OCI-LY3 (cell line): ENCODE measurements around the gene PRKAR1B.

Source experiments
- CTCF ChIP-seq: fragments of 200-600, 300-600 bp; sonication (generic); IDR thresholded peaks from 2 replicates; pipeline ENCODE4 v1.5.1; 2014; ENCODE audit warnings: antibody characterized with exemption, low read length, low read depth
- EZH2phosphoT487 ChIP-seq: fragments of 200-600 bp; shearing (Covaris generic); IDR thresholded peaks from 2 replicates; pipeline ENCODE4 v1.6.1; 2018; ENCODE audit warnings: antibody characterized with exemption, mixed run types, low read depth

GRCh38 chr7:595621-596010 lies 131.5 kb downstream of the PRKAR1B start:
- TF ChIP-seq CTCF = no peak
- TF ChIP-seq EZH2phosphoT487 = no peak
